ENCODE measurements around the gene CTF1. TPM values are rescaled to one million over a fixed set of nuclear protein-coding genes. Genes with fewer than 3 reads are reported as not detected.
A peak's percentile ranks its signal among the peaks of the same experiment; 100 is the strongest.
"Not testable (repeated sequence)": the region's sequence is repeated elsewhere in the genome, so short reads cannot be mapped to it uniquely, and the experiment has no call there.

Gene CTF1
- polyA plus RNA-seq, 1 experiment, result 22.2 TPM

DNA sequence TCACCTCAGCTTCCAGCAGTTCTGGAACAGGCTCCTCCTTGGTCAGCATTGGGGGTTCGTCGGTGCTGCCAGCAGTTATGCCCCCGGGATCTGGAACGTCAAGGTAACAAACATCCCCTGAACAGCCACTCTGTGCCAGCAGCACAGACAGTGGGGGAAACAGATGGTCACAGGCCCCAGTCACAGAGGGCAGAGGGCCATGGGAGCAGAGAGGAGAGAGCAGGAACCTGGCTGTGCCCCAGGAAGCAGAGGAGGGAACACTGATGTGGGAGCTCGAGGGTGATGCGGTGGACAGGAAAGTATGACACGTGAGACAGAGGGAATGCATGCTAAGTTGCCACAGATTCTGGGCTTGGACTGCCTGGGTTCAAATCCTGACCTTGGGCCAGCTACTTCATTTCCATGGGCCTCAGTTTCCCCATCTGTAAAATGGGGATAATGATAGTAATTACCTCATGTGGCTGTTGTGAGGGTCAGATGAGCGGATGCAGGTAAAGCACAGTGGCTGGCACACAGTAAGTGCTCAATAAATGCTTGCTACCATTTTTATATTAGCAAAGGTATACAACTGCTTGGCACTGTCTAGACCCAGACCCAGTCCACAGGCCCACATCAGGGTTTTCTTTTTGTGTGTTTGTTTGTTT lies 7.4 kb upstream of the CTF1 start:
- no peak overlapping the region for H3K4me3 ChIP-seq (ENCODE audit: low read depth, low read length)
- TF ChIP-seq, protein P1, sequence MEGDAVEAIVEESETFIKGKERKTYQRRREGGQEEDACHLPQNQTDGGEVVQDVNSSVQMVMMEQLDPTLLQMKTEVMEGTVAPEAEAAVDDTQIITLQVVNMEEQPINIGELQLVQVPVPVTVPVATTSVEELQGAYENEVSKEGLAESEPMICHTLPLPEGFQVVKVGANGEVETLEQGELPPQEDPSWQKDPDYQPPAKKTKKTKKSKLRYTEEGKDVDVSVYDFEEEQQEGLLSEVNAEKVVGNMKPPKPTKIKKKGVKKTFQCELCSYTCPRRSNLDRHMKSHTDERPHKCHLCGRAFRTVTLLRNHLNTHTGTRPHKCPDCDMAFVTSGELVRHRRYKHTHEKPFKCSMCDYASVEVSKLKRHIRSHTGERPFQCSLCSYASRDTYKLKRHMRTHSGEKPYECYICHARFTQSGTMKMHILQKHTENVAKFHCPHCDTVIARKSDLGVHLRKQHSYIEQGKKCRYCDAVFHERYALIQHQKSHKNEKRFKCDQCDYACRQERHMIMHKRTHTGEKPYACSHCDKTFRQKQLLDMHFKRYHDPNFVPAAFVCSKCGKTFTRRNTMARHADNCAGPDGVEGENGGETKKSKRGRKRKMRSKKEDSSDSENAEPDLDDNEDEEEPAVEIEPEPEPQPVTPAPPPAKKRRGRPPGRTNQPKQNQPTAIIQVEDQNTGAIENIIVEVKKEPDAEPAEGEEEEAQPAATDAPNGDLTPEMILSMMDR (IDR thresholded peaks at IDR 0.05; ENCODE audit: insufficient read depth, low read depth, low read length), result no peak
- CTCF ChIA-PET, result interaction anchor here (5.9 kb wide), 1 partner anchor 12 kb away, joined by 20 read pairs; no protein-coding TSS in a partner anchor
- no peak for DNase-seq (ENCODE audit: low read depth)
- no peaks in the 10 kb centered on the region for H3K27me3 ChIP-seq (ENCODE audit: control insufficient read depth, insufficient read depth, low read length)
- peaks cover 16% of the 10 kb centered on the region for H3K36me3 ChIP-seq (ENCODE audit: control insufficient read depth, insufficient read depth, low read length)
- POLR2A ChIA-PET, result interaction anchor here (0.7 kb wide), 1 partner anchor 9 kb away, joined by 5 read pairs; no protein-coding TSS in a partner anchor

DNA sequence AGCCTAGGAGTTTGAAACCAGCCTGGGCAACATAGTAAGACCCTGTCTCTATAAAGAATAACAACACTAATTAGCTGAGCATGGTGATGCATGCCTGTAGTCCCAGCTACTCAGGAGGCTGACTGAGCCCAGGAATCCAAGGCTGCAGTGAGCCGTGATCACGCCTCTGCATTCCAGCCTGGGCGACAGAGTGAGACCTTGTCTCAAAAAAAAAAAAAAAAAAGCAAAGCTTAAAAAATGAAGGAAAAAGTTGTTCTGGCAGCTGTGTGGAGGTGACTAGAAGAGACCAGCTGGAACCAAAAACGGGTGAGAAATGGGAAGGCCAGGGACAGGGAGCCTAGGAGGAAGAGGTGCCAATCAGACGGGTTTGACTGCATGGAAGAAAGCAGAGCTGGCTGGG lies 6.7 kb upstream of the CTF1 start:
- Histone ChIP-seq H3K36me3 (ENCODE audit: control insufficient read depth, insufficient read depth, low read length) (peaks cover 16% of the 10 kb centered on the region), H3K27me3 (ENCODE audit: control insufficient read depth, insufficient read depth, low read length) (no peaks in the 10 kb centered on the region), H3K4me3 (ENCODE audit: low read depth, low read length) (no peak overlapping the region)
- DNase-seq (ENCODE audit: low read depth), result no peak
- CTCF ChIA-PET, result interaction anchor here (1.0 to 5.9 kb wide), 2 partner anchors 12 to 52 kb away, joined by 3 to 20 read pairs; no protein-coding TSS in a partner anchor
- POLR2A ChIA-PET, result no interaction called here
- TF ChIP-seq, protein P1 (IDR thresholded peaks at IDR 0.05; ENCODE audit: insufficient read depth, low read depth, low read length), result no peak

DNA sequence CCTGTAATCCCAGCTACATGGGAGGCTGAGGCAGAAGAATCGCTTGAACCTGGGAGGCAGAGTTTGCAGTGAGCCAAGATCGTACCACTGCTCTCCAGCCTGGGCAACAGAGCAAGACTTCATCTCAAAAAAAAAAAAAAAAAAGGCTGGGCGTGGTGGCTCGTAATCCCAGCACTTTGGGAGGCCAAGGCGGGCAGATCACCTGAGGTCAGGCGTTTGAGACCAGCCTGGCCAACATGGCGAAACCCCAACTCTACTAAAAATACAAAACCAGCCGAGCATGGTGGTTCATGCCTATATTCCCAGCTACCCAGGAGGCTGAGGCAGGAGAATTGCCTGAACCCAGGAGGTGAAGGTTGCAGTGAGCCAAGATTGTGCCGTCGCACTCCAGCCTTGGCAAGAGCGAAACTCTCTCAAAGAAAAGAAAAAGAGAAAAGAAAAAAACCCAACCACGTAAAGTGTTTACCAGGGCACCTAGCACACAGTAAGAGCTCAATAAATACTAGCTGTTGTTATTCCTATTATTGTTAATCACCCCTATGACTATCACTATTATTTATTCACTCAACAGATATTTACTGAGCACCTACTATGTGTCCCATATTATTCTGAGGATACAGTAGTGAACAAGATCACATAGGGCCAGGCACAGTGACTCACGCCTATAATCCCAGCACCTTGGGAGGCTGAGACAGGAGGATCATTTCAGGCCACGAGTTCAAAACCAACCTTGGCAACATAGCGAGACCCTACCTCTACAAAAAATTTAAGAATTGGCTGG lies 5.2 kb upstream of the CTF1 start:
- H3K36me3 ChIP-seq (ENCODE audit: control insufficient read depth, insufficient read depth, low read length), result peaks cover 15% of the 10 kb centered on the region
- POLR2A ChIA-PET, result interaction anchor here (0.6 kb wide), 1 partner anchor 10 kb away, joined by 12 read pairs; no protein-coding TSS in a partner anchor
- not testable (repeated sequence) for DNase-seq (ENCODE audit: low read depth); H3K27me3 ChIP-seq (ENCODE audit: control insufficient read depth, insufficient read depth, low read length); H3K4me3 ChIP-seq (ENCODE audit: low read depth, low read length)
- CTCF ChIA-PET, result interaction anchor here (0.8 to 5.9 kb wide), 5 partner anchors 10 to 51 kb away, joined by 3 to 20 read pairs (median 3); no protein-coding TSS in a partner anchor

DNA sequence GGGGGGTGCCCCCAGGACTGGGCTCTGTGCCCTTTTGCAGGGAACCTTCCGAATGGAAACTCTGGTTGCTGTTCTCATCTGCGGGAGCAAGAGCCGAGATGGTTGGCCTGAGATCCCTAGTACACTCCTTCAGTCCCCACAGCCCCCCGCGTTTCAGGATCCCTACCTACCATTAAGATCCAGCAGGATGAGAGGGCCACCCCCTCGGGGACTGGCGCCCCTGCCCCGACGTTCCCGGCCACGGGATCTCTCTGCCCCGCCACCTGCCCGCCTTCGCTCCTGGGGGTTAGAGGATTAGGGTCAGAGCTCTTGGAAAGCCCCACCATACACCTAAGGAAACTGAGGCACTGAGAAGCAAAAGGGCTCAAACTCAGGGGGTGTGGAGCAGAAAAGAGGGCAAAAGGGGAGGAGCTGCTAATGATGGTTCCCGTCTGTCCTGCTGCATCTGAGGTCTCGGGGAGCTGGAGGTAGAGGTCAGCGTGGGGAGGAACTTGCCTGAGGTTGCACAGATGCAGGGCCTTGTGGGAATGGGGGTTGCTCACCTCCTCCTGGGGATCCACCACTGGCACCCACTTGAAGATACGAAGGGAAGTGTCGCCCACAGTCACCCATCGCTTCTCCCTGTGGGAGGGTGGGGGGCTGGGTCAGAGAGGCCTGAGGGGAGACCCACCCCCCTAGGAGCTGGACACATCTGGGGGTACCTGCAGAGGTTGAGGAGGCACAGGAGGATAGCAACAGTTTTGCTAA lies 3.6 kb upstream of the CTF1 start:
- Histone ChIP-seq H3K27me3 (ENCODE audit: control insufficient read depth, insufficient read depth, low read length) (no peaks in the 10 kb centered on the region), H3K36me3 (ENCODE audit: control insufficient read depth, insufficient read depth, low read length) (peaks cover 8% of the 10 kb centered on the region), H3K4me3 (ENCODE audit: low read depth, low read length) (peak overlapping the region; percentile 80)
- no peak for DNase-seq (ENCODE audit: low read depth)
- TF ChIP-seq, protein P1 (IDR thresholded peaks at IDR 0.05; ENCODE audit: insufficient read depth, low read depth, low read length), result no peak
- CTCF ChIA-PET, result interaction anchor here (1.0 to 5.9 kb wide), 4 partner anchors 9 to 48 kb away, joined by 3 to 20 read pairs (median 4); no protein-coding TSS in a partner anchor
- POLR2A ChIA-PET, result no interaction called here

DNA sequence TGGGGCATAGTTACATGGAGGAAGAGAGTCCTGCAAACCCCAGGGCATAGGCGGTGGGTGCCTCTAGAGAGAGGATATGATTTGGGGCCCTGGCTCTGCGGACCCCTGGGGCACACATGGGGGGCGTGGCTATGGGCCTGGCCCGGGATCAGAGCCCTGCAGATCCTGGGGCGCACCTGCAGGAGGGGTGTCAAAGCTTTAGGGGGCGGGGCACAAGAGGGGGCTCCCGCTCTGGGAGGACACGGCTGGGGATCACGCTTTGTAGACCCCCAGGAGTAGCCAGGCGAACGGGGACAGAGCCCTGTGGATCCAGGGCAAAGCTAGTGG lies 3.0 kb upstream of the CTF1 start:
- POLR2A ChIA-PET, result no interaction called here

More for the DNA sequence above, 3.0 kb upstream of the CTF1 start:
- CTCF ChIA-PET, result interaction anchor here (1.5 to 5.9 kb wide), 2 partner anchors 8 to 17 kb away, joined by 3 to 20 read pairs; no protein-coding TSS in a partner anchor
- no peaks in the 10 kb centered on the region for H3K27me3 ChIP-seq (ENCODE audit: control insufficient read depth, insufficient read depth, low read length)
- TF ChIP-seq, protein P1 (IDR thresholded peaks at IDR 0.05; ENCODE audit: insufficient read depth, low read depth, low read length), result no peak
- DNase-seq (ENCODE audit: low read depth), result no peak
- peaks cover 8% of the 10 kb centered on the region for H3K36me3 ChIP-seq (ENCODE audit: control insufficient read depth, insufficient read depth, low read length)
- H3K4me3 ChIP-seq (ENCODE audit: low read depth, low read length), result peak overlapping the region; percentile 80
